HCT116 (cell line): ENCODE measurements around the gene WDR43. TPM values are rescaled to one million over a fixed set of nuclear protein-coding genes. Genes with fewer than 3 reads are reported as not detected.

ENCODE experiments used
- ATAC-seq: fragments of 200-7000 bp; cut with Tn5 transposase; 2 replicates; pipeline ENCODE4 v1.9.1; 2020; ENCODE audit warnings: mild to moderate bottlenecking, moderate library complexity
- BruUV-seq: library from RNA; stranded (reverse); fragments of 400-500 nt; replicated peaks from 2 replicates; lab custom pipeline; 2021; lab: Mats Ljungman, UMichigan
- CTCF ChIA-PET: fragments of 300-600 bp; sonication (Branson Sonifier 250); formaldehyde crosslinking; loops from one replicate; lab custom pipeline; 2021; ENCODE audit warnings: antibody characterized with exemption; lab: Charles Lee
- POLR2A ChIA-PET: fragments of 300-600, 350-600 bp; sonication (Branson Sonifier 250); formaldehyde crosslinking; loops from one replicate; lab custom pipeline; 2021; ENCODE audit warnings: antibody characterized with exemption; lab: Charles Lee
- RAD21 ChIA-PET, 2 experiments: fragments of 300-600 bp; sonication (Branson Sonifier 250); formaldehyde crosslinking; loops; one replicate each; lab custom pipeline; 2023; ENCODE audit warnings: low total read pairs in 2 of 2; ENCODE audit not compliant: uncharacterized antibody in 2 of 2, unreplicated experiment in 2 of 2, low non-redundant PET in 1 of 2; lab: Charles Lee
- DNase-seq: peaks from one replicate; pipeline ENCODE4 v3.0.0-alpha.2; 2010; ENCODE audit warnings: low read depth, low spot score
- H2AFZ ChIP-seq: fragments of 200-600 bp; shearing (Covaris generic), sonication (generic); 2 replicates; pipeline ENCODE4 v1.6.1; 2017; ENCODE audit warnings: low read depth, mixed run types, mixed read lengths, antibody characterized with exemption, low read length; ENCODE audit not compliant: poor library complexity, severe bottlenecking
- H3K27ac ChIP-seq: 2 replicates; pipeline ENCODE4 v1.5.1; 2012; ENCODE audit warnings: low read depth, low read length
- H3K27me3 ChIP-seq: fragments of 200-600 bp; sonication (generic); 2 replicates; pipeline ENCODE4 v1.6.1; 2016; ENCODE audit warnings: mixed run types, low read length, mixed read lengths; ENCODE audit not compliant: insufficient read depth
- H3K36me3 ChIP-seq, 2 experiments: fragments of 200-500 bp in 1 of 2; fragments of 200-600 bp in 1 of 2; sonication (Bioruptor generic) in 1 of 2; sonication (generic) in 1 of 2; 2 replicates each; pipeline versions ENCODE4 v1.5.1 to v1.6.1; 2014 to 2016; ENCODE audit warnings: low read length in 2 of 2, inconsistent platforms in 1 of 2, mixed read lengths in 1 of 2, mixed run types in 1 of 2; ENCODE audit not compliant: insufficient read depth in 2 of 2, control insufficient read depth in 1 of 2
- H3K4me1 ChIP-seq, 2 experiments: fragments of 200-600 bp in 1 of 2; sonication (generic) in 1 of 2; 2 replicates each; pipeline versions ENCODE4 v1.5.1 to v1.6.1; 2012 to 2017; ENCODE audit warnings: low read length in 2 of 2, inconsistent platforms in 1 of 2, mild to moderate bottlenecking in 1 of 2, mixed read lengths in 1 of 2, mixed run types in 1 of 2, moderate library complexity in 1 of 2; ENCODE audit not compliant: insufficient read depth in 2 of 2, control insufficient read depth in 1 of 2
- H3K4me2 ChIP-seq: fragments of 200-600 bp; sonication (generic); 2 replicates; pipeline ENCODE4 v1.6.1; 2017; ENCODE audit warnings: mixed run types, low read length, mixed read lengths
- H3K4me3 ChIP-seq, 2 experiments: fragments of 200-600 bp in 1 of 2; sonication (generic) in 1 of 2; replicated peaks in 1 of 2; 2 replicates each; pipeline ENCODE4 v1.5.1; 2011 to 2016; ENCODE audit warnings: low read length in 2 of 2, control low read depth in 1 of 2, low read depth in 1 of 2, mild to moderate bottlenecking in 1 of 2, mixed read lengths in 1 of 2, mixed run types in 1 of 2
- H3K79me2 ChIP-seq: fragments of 200-600 bp; sonication (generic); 2 replicates; pipeline ENCODE4 v1.6.1; 2017; ENCODE audit warnings: mild to moderate bottlenecking, mixed run types, low read length, moderate library complexity, mixed read lengths; ENCODE audit not compliant: insufficient read depth
- H3K9ac ChIP-seq: fragments of 200-600 bp; sonication (generic); 2 replicates; pipeline ENCODE4 v1.6.1; 2016; ENCODE audit warnings: low read length, mixed read lengths
- H3K9me2 ChIP-seq: fragments of 200-600 bp; sonication (generic), shearing (Covaris generic); 2 replicates; pipeline ENCODE4 v1.6.1; 2017; ENCODE audit warnings: mixed run types, mild to moderate bottlenecking, moderate library complexity; ENCODE audit not compliant: insufficient read depth
- H3K9me3 ChIP-seq, 2 experiments: fragments of 200-500 bp in 1 of 2; fragments of 200-600 bp in 1 of 2; sonication (Bioruptor generic) in 1 of 2; sonication (generic) in 1 of 2; 2 replicates each; pipeline ENCODE4 v1.6.1; 2014 to 2017; ENCODE audit warnings: low read length in 2 of 2, mixed read lengths in 2 of 2, inconsistent platforms in 1 of 2, low read depth in 1 of 2, mild to moderate bottlenecking in 1 of 2, mixed run types in 1 of 2, moderate library complexity in 1 of 2; ENCODE audit not compliant: control insufficient read depth in 1 of 2, insufficient read depth in 1 of 2
- H4K20me1 ChIP-seq: fragments of 200-600 bp; sonication (generic), shearing (Covaris generic); 2 replicates; pipeline ENCODE4 v1.6.1; 2017; ENCODE audit warnings: mixed run types, mild to moderate bottlenecking, moderate library complexity; ENCODE audit not compliant: insufficient read depth
- ATF3 ChIP-seq: IDR thresholded peaks from 2 replicates; pipeline ENCODE4 v1.6.1; 2012
- CTCF ChIP-seq, 3 experiments: fragments of 200-600 bp in 1 of 3; sonication (generic) in 1 of 3; IDR thresholded peaks in 2 of 3; conservative IDR thresholded peaks in 1 of 3; 2 replicates each; pipeline ENCODE4 v1.5.1; 2012 to 2017; ENCODE audit warnings: low read depth in 2 of 3, low read length in 2 of 3, antibody characterized with exemption in 1 of 3, borderline replicate concordance in 1 of 3, control low read depth in 1 of 3, mild to moderate bottlenecking in 1 of 3, mixed read lengths in 1 of 3, mixed run types in 1 of 3, moderate library complexity in 1 of 3; ENCODE audit not compliant: insufficient read depth in 1 of 3
- EGR1 ChIP-seq: IDR thresholded peaks from 2 replicates; pipeline ENCODE4 v1.6.1; 2012; ENCODE audit warnings: low read depth
- EZH2 ChIP-seq: fragments of 200-600 bp; sonication (generic); IDR thresholded peaks from 2 replicates; pipeline ENCODE4 v1.6.1; 2017; ENCODE audit warnings: antibody characterized with exemption, mixed run types
- FOSL1 ChIP-seq: IDR thresholded peaks from 2 replicates; pipeline ENCODE4 v1.6.1; 2012; ENCODE audit warnings: low read depth
- MAX ChIP-seq: IDR thresholded peaks from 2 replicates; pipeline ENCODE4 v1.6.1; 2012
- RAD21 ChIP-seq: IDR thresholded peaks from 2 replicates; pipeline ENCODE4 v1.6.1; 2012; ENCODE audit warnings: low read depth, mild to moderate bottlenecking
- TCF7L2 ChIP-seq: IDR thresholded peaks from 2 replicates; pipeline ENCODE4 v1.7.0; 2011; ENCODE audit warnings: borderline replicate concordance, inconsistent platforms; ENCODE audit not compliant: insufficient read depth, insufficient read length; ENCODE audit errors: extremely low read depth
- YY1 ChIP-seq: IDR thresholded peaks from 2 replicates; pipeline ENCODE4 v1.6.1; 2011; ENCODE audit warnings: low read length, low read depth, moderate library complexity, mild to moderate bottlenecking; ENCODE audit not compliant: insufficient replicate concordance; ENCODE audit errors: extremely low read depth
- ZBTB33 ChIP-seq: IDR thresholded peaks from 2 replicates; pipeline ENCODE4 v1.6.1; 2011; ENCODE audit warnings: mild to moderate bottlenecking, low read length, moderate library complexity; ENCODE audit not compliant: insufficient replicate concordance; ENCODE audit errors: extremely low read depth
- intact Hi-C: fragments of 100-400 bp; cut with micrococcal nuclease; formaldehyde crosslinking; loops from 2 replicates; pipeline ENCODE4 v1.10.0; 2022
- total RNA-seq: library from RNA; stranded (reverse); gene quantifications from one replicate; pipeline ENCODE4 v1.2.1, GENCODE V29; 2021; ENCODE audit not compliant: unreplicated experiment

WDR43 gene
- total RNA-seq, 1 experiment from 2014 or later = 119 TPM

- RAD21 ChIA-PET = no interaction called here
- no peaks in the 10 kb centered on the region for H4K20me1 ChIP-seq
- no peak overlapping the region for H2AFZ ChIP-seq
- ATAC-seq (no peak), DNase-seq (no peak)
- POLR2A ChIA-PET = no interaction called here
- H3K79me2 ChIP-seq = peaks cover 35% of the 10 kb centered on the region
- H3K4me2 ChIP-seq = no peak overlapping the region
- 0 out of 4 replicates have a peak, but pooled peaks cover 0 to 3% of the 10 kb centered on the region in 2 experiments for H3K36me3 ChIP-seq
- H3K4me3 ChIP-seq = no peak overlapping the region
- H3K9ac ChIP-seq = no peak overlapping the region
- no peaks in the 10 kb centered on the region for H3K9me3 ChIP-seq
- H3K27me3 ChIP-seq = peaks cover 12% of the 10 kb centered on the region
- H3K9me2 ChIP-seq = no peaks in the 10 kb centered on the region
- peaks cover 10 to 14% of the 10 kb centered on the region in 2 experiments; a peak in 3 of 4 replicates for H3K4me1 ChIP-seq
- CTCF ChIA-PET = no interaction called here
- TF ChIP-seq RAD21 (no peak), CTCF (IDR thresholded peaks at IDR 0.05 in 2 of 3, conservative IDR thresholded peaks at IDR 0.05 in 1 of 3; ENCODE audit: borderline replicate concordance in 1 of 3, insufficient read depth in 1 of 3, low read depth in 2 of 3, low read length in 2 of 3) (no peak), TCF7L2 (no peak), MAX (no peak), FOSL1 (no peak), EGR1 (no peak), EZH2 (no peak), ATF3 (no peak), ZBTB33 (no peak), YY1 (no peak)
- TF ChIP-seq, all 23 proteins: peak for 0
- no peak overlapping the region for H3K27ac ChIP-seq
- no TSS peak for BruUV-seq
- intact Hi-C loops = no loop called here
These were observed 22.8 kb upstream of the WDR43 start for GRCh38 chr2:28871620-28872019.
